Ovary (tissue), 9 donors: ENCODE data around the gene KRT32. TPM values are rescaled to one million over a fixed set of nuclear protein-coding genes. Genes with fewer than 3 reads are reported as not detected.

Source experiments
- DNase-seq, 5 donors: peaks; one replicate each; pipeline ENCODE4 v3.0.0-alpha.2; 2019 to 2020
- H3K27ac ChIP-seq, 2 donors: fragments of 200-600 bp; one replicate each; pipeline versions ENCODE4 v1.5.1 to v1.8.0; 2019 to 2022
- H3K27me3 ChIP-seq: fragments of 200-600 bp; one replicate; pipeline ENCODE4 v1.8.0; 2022
- H3K36me3 ChIP-seq: fragments of 200-600 bp; sonication (generic); one replicate; pipeline ENCODE4 v1.5.1; 2019
- H3K4me1 ChIP-seq: one replicate; pipeline ENCODE4 v1.8.1; 2013; ENCODE audit warnings: mild to moderate bottlenecking, moderate library complexity; ENCODE audit not compliant: insufficient read depth
- H3K4me3 ChIP-seq: fragments of 200-600 bp; sonication (generic); one replicate; pipeline ENCODE4 v1.5.1; 2017
- H3K9me3 ChIP-seq, 2 donors: fragments of 200-600 bp in 1 of 2; sonication (generic) in 1 of 2; one replicate each; pipeline versions ENCODE4 v1.5.1 to v1.8.1; 2013 to 2019; ENCODE audit warnings: mild to moderate bottlenecking in 1 of 2, moderate library complexity in 1 of 2
- EP300 ChIP-seq: sonication (generic); formaldehyde crosslinking; IDR thresholded peaks from one replicate; pipeline ENCODE4 v1.6.1; 2017; ENCODE audit warnings: antibody characterized with exemption
- POLR2A ChIP-seq: fragments of 450-650 bp; IDR thresholded peaks from one replicate; pipeline ENCODE4 v1.6.1; 2017; ENCODE audit warnings: antibody characterized with exemption, mild to moderate bottlenecking, moderate library complexity
- WGBS, 3 donors: extraction: QIAGEN DNeasy Blood & Tissue Kit in 1 of 3; methylation state at CpG; one replicate each; pipeline versions ENCODE4 v1.1.5 to v1.1.7; 2013 to 2017; 5-methylcytosine and 5-hydroxymethylcytosine counted together
- intact Hi-C, 4 donors: fragments of 100-400 bp; cut with DNase I; formaldehyde crosslinking; loops; one replicate each; pipeline versions ENCODE4 v1.11.0 to v1.15.1; 2022 to 2023
- polyA plus RNA-seq, 2 donors: library from polyadenylated mRNA; stranded (reverse); fragments of 200-250 nt in 1 of 2; fragments of 350-450 nt in 1 of 2; fragmentation: Illumina TruSeq in 1 of 2; extraction: RNeasy Lipid Tissue Mini Kit (QIAGEN cat#74804) in 1 of 2; gene quantifications; one replicate each; pipeline ENCODE4 v1.2.3, GENCODE V29; 2013 to 2014
- total RNA-seq, 7 donors: library from RNA; depleted of rRNA in 2 of 7; stranded (reverse); fragments of >200 nt in 2 of 7; fragmentation: NEBNext Ultra II Directional in 3 of 7; extraction: Animal tissue kit (Norgen Biotek cat#: 25700) in 3 of 7; gene quantifications; one replicate each; pipeline versions ENCODE4 v1.1.0 to v1.2.4, GENCODE V29; 2016 to 2023
- TF ChIP-seq, protein P1 (sequence below), 3 donors: fragments of 450-650 bp in 2 of 3; fragments of 200-600 bp in 1 of 3; IDR thresholded peaks; one replicate each; pipeline versions ENCODE4 v1.5.1 to v1.8.0; 2016 to 2022; ENCODE audit warnings: antibody characterized with exemption in 3 of 3, mild to moderate bottlenecking in 1 of 3
- donor health status: DM: no; HTN: no; CAD: no; lungs with moderate emphysema.
- donor health status: DM: no; HTN: no; CAD: no.
- donor health status: Bipolar disorder and iron deficiency.
- donor health status: DM: yes; HTN: yes; CAD: no.
- donor health status: DM: no; HTN: no; CAD: no.
- donor health status: DM: yes; HTN: yes; CAD: no.

KRT32 gene
- total and polyA plus RNA-seq, 9 donors = 0.18 to 0.33 (median 0.20) TPM; not detected in 6

DNA sequence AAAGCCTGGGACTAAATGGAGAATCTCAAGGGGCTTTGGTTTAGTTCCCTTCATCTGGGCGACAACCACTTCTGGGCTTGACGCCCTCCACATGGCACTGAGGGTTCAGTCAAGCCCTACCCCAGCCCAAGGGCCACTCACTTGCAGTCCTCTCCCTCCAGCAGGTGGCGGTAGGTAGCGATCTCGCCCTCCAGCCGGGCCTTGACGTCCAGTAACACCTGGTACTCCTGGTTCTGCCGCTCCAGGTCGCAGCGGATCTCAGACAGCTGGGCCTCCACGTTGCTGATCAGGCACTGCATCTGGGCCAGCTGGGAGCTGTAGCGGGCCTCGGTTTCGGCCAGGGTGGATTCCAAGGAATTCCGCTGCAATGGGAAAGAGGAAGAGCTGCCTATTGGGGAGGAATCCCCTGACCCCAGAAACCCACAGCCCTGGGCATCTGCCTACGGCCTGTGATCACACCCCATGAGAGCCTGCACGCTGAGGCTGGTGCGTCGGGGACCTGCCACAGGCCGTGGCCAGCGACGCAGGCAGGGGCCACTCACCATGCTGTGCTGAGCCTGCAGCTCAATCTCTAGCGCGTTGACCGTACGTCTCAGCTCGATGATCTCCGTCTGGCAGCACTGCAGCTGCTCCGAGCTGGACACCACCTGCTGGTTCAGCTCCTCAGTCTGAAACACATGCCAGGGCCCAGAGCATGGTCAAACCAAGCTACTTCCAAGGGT is 19.8 kb upstream of the KRT32 start:
- intact Hi-C loops = no loop called here
- H3K4me3 ChIP-seq = no peak overlapping the region
- no peaks in the 10 kb centered on the region for H3K9me3 ChIP-seq
- TF ChIP-seq POLR2A = no peak
- TF ChIP-seq, protein P1, sequence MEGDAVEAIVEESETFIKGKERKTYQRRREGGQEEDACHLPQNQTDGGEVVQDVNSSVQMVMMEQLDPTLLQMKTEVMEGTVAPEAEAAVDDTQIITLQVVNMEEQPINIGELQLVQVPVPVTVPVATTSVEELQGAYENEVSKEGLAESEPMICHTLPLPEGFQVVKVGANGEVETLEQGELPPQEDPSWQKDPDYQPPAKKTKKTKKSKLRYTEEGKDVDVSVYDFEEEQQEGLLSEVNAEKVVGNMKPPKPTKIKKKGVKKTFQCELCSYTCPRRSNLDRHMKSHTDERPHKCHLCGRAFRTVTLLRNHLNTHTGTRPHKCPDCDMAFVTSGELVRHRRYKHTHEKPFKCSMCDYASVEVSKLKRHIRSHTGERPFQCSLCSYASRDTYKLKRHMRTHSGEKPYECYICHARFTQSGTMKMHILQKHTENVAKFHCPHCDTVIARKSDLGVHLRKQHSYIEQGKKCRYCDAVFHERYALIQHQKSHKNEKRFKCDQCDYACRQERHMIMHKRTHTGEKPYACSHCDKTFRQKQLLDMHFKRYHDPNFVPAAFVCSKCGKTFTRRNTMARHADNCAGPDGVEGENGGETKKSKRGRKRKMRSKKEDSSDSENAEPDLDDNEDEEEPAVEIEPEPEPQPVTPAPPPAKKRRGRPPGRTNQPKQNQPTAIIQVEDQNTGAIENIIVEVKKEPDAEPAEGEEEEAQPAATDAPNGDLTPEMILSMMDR (IDR thresholded peaks at IDR 0.05) = no peak
- TF ChIP-seq EP300 = no peak
- no peak overlapping the region for H3K27ac ChIP-seq
- 76 to 83% (median 81%) methylated on average over 29 of the region's 29 CpGs for WGBS, 3 donors
- H3K36me3 ChIP-seq = no peaks in the 10 kb centered on the region
- H3K4me1 ChIP-seq = peaks cover 3% of the 10 kb centered on the region
- H3K27me3 ChIP-seq = no peaks in the 10 kb centered on the region
- peak in 1 of 5 donors; percentile 29 for DNase-seq

DNA sequence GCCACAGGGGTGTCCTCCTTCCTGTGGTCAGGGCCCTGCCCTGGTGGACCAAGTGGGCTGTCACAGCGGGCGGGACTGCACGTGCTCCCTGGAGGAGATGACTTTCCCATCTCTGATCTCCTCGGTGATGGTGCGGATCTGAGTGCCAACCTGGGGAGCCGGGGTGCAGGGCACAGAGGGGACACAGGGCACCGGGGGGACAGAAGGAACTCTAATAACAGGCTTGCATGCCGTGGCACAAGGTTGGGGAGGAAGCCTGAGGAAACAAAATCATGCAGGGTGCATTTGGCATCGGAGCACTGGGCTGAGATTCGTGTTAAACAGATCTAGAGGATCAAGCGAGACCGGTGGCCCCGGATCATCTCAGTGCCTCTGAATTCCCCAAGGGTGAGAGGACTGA is 19.1 kb upstream of the KRT32 start:
- no peak overlapping the region for H3K27ac ChIP-seq
- no peaks in the 10 kb centered on the region for H3K27me3 ChIP-seq
- H3K9me3 ChIP-seq = no peaks in the 10 kb centered on the region
- intact Hi-C loops = no loop called here
- H3K4me3 ChIP-seq = no peak overlapping the region
- H3K36me3 ChIP-seq = no peaks in the 10 kb centered on the region
- TF ChIP-seq POLR2A = no peak
- TF ChIP-seq, protein P1 (IDR thresholded peaks at IDR 0.05) = no peak
- no peak for TF ChIP-seq EP300
- peaks cover 3% of the 10 kb centered on the region for H3K4me1 ChIP-seq
- 93 to 96% (median 95%) methylated on average over 12 to 13 of the region's 13 CpGs for WGBS, 3 donors
- peak in 1 of 5 donors; percentile 22 for DNase-seq

GRCh38 chr17:41484920-41485904 is 18.0 kb upstream of the KRT32 start:
- 87 to 90% (median 89%) methylated on average over 8 of the region's 8 CpGs for WGBS, 3 donors
- H3K4me3 ChIP-seq = no peak overlapping the region
- H3K27me3 ChIP-seq = no peaks in the 10 kb centered on the region
- peak in 1 of 5 donors; percentile 19 for DNase-seq
- intact Hi-C loops = no loop called here
- H3K9me3 ChIP-seq = no peaks in the 10 kb centered on the region
- peaks cover 3% of the 10 kb centered on the region for H3K4me1 ChIP-seq
- H3K36me3 ChIP-seq = no peaks in the 10 kb centered on the region
- no peak overlapping the region for H3K27ac ChIP-seq
- TF ChIP-seq, protein P1 (IDR thresholded peaks at IDR 0.05) = no peak
- TF ChIP-seq EP300 = no peak
- no peak for TF ChIP-seq POLR2A

DNA sequence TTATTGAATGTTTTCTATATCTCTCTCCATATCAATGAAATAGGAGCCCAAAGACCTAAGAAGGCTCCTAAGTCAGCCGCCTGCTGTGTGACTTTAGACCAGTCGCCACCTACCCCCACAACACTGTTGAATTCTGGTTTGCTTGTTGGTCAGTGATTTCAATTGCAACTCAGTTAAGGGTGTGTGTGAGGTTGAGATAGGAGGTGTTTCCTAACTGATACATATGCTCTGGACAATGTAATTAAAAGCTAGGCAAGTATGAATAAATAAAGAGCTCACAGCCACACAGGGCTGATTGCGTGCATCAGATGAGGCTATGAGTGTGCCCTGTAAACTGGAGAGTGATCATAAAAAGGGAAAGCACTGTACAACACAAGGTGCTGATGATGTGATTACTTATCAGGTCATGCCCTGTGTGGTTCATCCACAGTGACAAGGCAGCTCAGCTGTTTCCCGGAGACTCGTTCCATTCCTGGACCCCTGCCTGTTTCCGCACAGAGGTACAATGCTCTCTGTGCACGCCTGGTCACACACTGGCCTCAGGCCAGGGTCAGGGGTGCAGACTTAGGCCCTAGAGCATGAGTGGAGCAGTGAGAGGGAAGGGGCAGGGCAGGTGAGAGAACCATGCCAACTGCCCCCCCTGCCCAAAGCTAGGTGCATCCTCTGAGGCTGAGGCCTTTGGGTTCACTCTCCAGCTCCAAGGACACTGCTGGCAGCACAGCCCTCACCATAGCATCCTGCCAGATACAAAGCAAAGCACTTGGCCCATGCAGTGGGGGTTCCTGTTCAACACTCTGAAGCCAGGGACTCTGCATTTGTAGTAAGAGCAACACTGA is 17.0 kb upstream of the KRT32 start:
- Histone ChIP-seq H3K27ac (no peak overlapping the region), H3K4me1 (peaks cover 3% of the 10 kb centered on the region), H3K9me3 (no peaks in the 10 kb centered on the region), H3K4me3 (no peak overlapping the region), H3K36me3 (no peaks in the 10 kb centered on the region), H3K27me3 (no peaks in the 10 kb centered on the region)
- TF ChIP-seq EP300 = no peak
- TF ChIP-seq POLR2A = no peak
- TF ChIP-seq, protein P1 (IDR thresholded peaks at IDR 0.05) = no peak
- 71 to 77% (median 71%) methylated on average over 7 of the region's 7 CpGs for WGBS, 3 donors
- intact Hi-C loops = no loop called here
- DNase-seq = no peak
